GM23338 (cell line): Measurements from ENCODE around the gene OSBPL5. TPM values are rescaled to one million over a fixed set of nuclear protein-coding genes. Genes with fewer than 3 reads are reported as not detected.

Source experiments
- ATAC-seq: fragments of 200-7000 bp; cut with Tn5 transposase; 3 replicates; pipeline ENCODE4 v1.9.1; 2020
- DNase-seq: peaks from one replicate; pipeline ENCODE4 v3.0.0-alpha.2; 2015; ENCODE audit warnings: low spot score
- H2AFZ ChIP-seq: fragments of 200-600 bp; sonication (generic); 2 replicates; pipeline ENCODE4 v1.8.0; 2016; ENCODE audit warnings: antibody characterized with exemption, mild to moderate bottlenecking, moderate library complexity
- H3F3A ChIP-seq: fragments of 200-600 bp; sonication (generic); replicated peaks from 2 replicates; pipeline ENCODE4 v1.8.0; 2017; ENCODE audit warnings: antibody characterized with exemption, mixed run types, low read depth
- H3K27ac ChIP-seq: fragments of 200-600 bp; sonication (generic); 2 replicates; pipeline ENCODE4 v1.6.1; 2016; ENCODE audit warnings: low read depth
- H3K27me3 ChIP-seq: fragments of 200-600 bp; sonication (generic); 2 replicates; pipeline ENCODE4 v1.8.0; 2016; ENCODE audit warnings: mild to moderate bottlenecking, mixed run types, moderate library complexity; ENCODE audit not compliant: insufficient read depth
- H3K36me3 ChIP-seq: fragments of 200-600 bp; sonication (generic); 2 replicates; pipeline ENCODE4 v1.8.0; 2016; ENCODE audit warnings: mild to moderate bottlenecking; ENCODE audit not compliant: insufficient read depth
- H3K4me1 ChIP-seq: fragments of 200-600 bp; sonication (generic); 2 replicates; pipeline ENCODE4 v1.8.0; 2016; ENCODE audit warnings: mild to moderate bottlenecking, moderate library complexity; ENCODE audit not compliant: insufficient read depth
- H3K4me2 ChIP-seq: fragments of 200-600 bp; sonication (generic); 2 replicates; pipeline ENCODE4 v1.7.1; 2017; ENCODE audit warnings: mixed run types
- H3K4me3 ChIP-seq: fragments of 200-600 bp; sonication (generic); 2 replicates; pipeline ENCODE4 v1.6.1; 2016; ENCODE audit warnings: mixed run types
- H3K79me2 ChIP-seq: fragments of 200-600 bp; sonication (generic); replicated peaks from 2 replicates; pipeline ENCODE4 v1.8.0; 2017; ENCODE audit warnings: mild to moderate bottlenecking; ENCODE audit not compliant: insufficient read depth
- H3K9me2 ChIP-seq: fragments of 200-600 bp; sonication (generic); 2 replicates; pipeline ENCODE4 v1.8.0; 2017; ENCODE audit not compliant: insufficient read depth
- H4K20me1 ChIP-seq: fragments of 200-600 bp; sonication (generic); replicated peaks from 2 replicates; pipeline ENCODE4 v1.8.0; 2017; ENCODE audit warnings: mild to moderate bottlenecking; ENCODE audit not compliant: insufficient read depth
- H3K27ac Mint-ChIP-seq: 2 replicates; pipeline ENCODE4 v1.8.0; 2020; ENCODE audit warnings: inconsistent platforms, mild to moderate bottlenecking, moderate library complexity, mixed read lengths
- H3K27me3 Mint-ChIP-seq: 3 replicates; pipeline ENCODE4 v1.8.0; 2022; ENCODE audit warnings: low read depth, mild to moderate bottlenecking, moderate library complexity, mixed read lengths, inconsistent platforms; ENCODE audit not compliant: insufficient read depth, poor library complexity
- H3K36me3 Mint-ChIP-seq: 3 replicates; pipeline ENCODE4 v1.8.0; 2021; ENCODE audit warnings: low read depth, mild to moderate bottlenecking, inconsistent platforms, moderate library complexity, mixed read lengths
- H3K4me1 Mint-ChIP-seq: 3 replicates; pipeline ENCODE4 v1.8.0; 2020; ENCODE audit warnings: mild to moderate bottlenecking, inconsistent platforms, mixed read lengths
- H3K4me3 Mint-ChIP-seq: 3 replicates; pipeline ENCODE4 v1.8.0; 2021; ENCODE audit warnings: moderate library complexity, mild to moderate bottlenecking, inconsistent platforms, mixed read lengths
- H3K9me3 Mint-ChIP-seq: 3 replicates; pipeline ENCODE4 v1.8.0; 2020; ENCODE audit warnings: moderate library complexity, mild to moderate bottlenecking, inconsistent platforms, mixed read lengths
- EZH2phosphoT487 ChIP-seq: fragments of 200-600 bp; sonication (generic); IDR thresholded peaks from one replicate; pipeline ENCODE4 v1.8.1; 2018; ENCODE audit warnings: antibody characterized with exemption; ENCODE audit not compliant: unreplicated experiment
- POLR2AphosphoS5 ChIP-seq: IDR thresholded peaks from 2 replicates; pipeline ENCODE4 v1.6.1; 2016; ENCODE audit warnings: antibody characterized with exemption, low read depth
- STAT1 ChIP-seq: IDR thresholded peaks from one replicate; pipeline ENCODE4 v1.6.1; 2016; ENCODE audit warnings: antibody characterized with exemption; ENCODE audit not compliant: unreplicated experiment
- ZNF114 ChIP-seq: fragments of 250-450 bp; sonication (Bioruptor Pico); IDR thresholded peaks from 2 replicates; pipeline ENCODE4 v1.5.0; 2020; ENCODE audit warnings: mild to moderate bottlenecking, moderate library complexity
- ZNF331 ChIP-seq: fragments of 250-450 bp; sonication (Bioruptor Pico); IDR thresholded peaks from 2 replicates; pipeline ENCODE4 v1.5.0; 2020; ENCODE audit warnings: low read depth, mild to moderate bottlenecking, moderate library complexity
- polyA plus RNA-seq: library from polyadenylated mRNA; unstranded; fragments of >200 nt; fragmentation: Nextera tagmentation; extraction: Ambion mirVana; gene quantifications from 2 replicates; pipeline ENCODE4 v1.2.1, GENCODE V29; 2016
- total RNA-seq: library from RNA; depleted of rRNA; stranded (reverse); fragments of >200 nt; shearing (Covaris generic); gene quantifications from 2 replicates; pipeline ENCODE4 v1.2.3, GENCODE V29; 2014
- TF ChIP-seq, protein P1 (sequence below), 2 experiments: fragments of 200-600 bp in 1 of 2; sonication (generic) in 1 of 2; conservative IDR thresholded peaks; 2 replicates each; pipeline versions ENCODE4 v1.5.1 to v1.6.1; 2016 to 2017; ENCODE audit warnings: antibody characterized with exemption in 2 of 2, low read depth in 2 of 2, mild to moderate bottlenecking in 2 of 2, moderate library complexity in 1 of 2
- TF ChIP-seq, protein P2 (sequence below): fragments of 250-450 bp; sonication (Bioruptor Pico); IDR thresholded peaks from 2 replicates; pipeline ENCODE4 v1.5.0; 2020; ENCODE audit warnings: mild to moderate bottlenecking, moderate library complexity
- TF ChIP-seq, protein P3 (sequence below): IDR thresholded peaks from one replicate; pipeline ENCODE4 v1.6.1; 2018; ENCODE audit warnings: antibody characterized with exemption; ENCODE audit not compliant: unreplicated experiment
- TF ChIP-seq, protein P4 (sequence below): IDR thresholded peaks from 2 replicates; pipeline ENCODE4 v1.6.1; 2016; ENCODE audit warnings: antibody characterized with exemption

The OSBPL5 gene
- total and polyA plus RNA-seq, 2 experiments from 2014 or later: 2.7 to 12.0 TPM

DNA sequence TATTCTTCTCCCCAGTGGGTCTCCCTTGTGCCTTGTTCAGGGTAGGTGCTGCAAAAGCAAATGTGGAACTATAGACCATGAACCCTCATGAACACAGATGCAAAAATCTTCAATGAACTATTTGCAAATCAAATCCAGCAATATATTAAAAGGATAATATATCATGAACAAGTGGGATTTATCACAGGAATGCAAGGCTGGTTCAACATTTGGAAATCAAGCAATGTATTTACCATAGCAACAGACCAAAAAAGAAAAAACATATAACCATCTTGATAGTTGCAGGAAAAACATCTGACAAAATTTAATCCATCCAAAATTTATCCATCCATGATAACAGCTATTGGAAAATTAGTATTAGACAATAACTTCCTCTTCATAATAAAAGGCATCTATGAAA, 11.4 kb upstream of the OSBPL5 start:
- ATAC-seq (no peak), DNase-seq (no peak)
- Histone ChIP-seq H2AFZ (no peak overlapping the region), H3K36me3 (no peaks in the 10 kb centered on the region), H4K20me1 (no peaks in the 10 kb centered on the region), H3K79me2 (no peaks in the 10 kb centered on the region), H3K27ac (no peak overlapping the region), H3K9me2 (peaks cover 17% of the 10 kb centered on the region; the same call in 1 of the 2 replicates), H3K4me2 (no peak overlapping the region), H3K27me3 (no peaks in the 10 kb centered on the region), H3K4me1 (no peaks in the 10 kb centered on the region), H3F3A (no peaks in the 10 kb centered on the region), H3K4me3 (no peak overlapping the region)
- Mint-ChIP-seq H3K4me1 (no peaks in the 10 kb centered on the region), H3K27me3 (peaks cover 11% of the 10 kb centered on the region), H3K36me3 (no peaks in the 10 kb centered on the region), H3K27ac (no peak overlapping the region), H3K4me3 (no peak overlapping the region), H3K9me3 (peaks cover 14% of the 10 kb centered on the region)
- TF ChIP-seq, protein P1, sequence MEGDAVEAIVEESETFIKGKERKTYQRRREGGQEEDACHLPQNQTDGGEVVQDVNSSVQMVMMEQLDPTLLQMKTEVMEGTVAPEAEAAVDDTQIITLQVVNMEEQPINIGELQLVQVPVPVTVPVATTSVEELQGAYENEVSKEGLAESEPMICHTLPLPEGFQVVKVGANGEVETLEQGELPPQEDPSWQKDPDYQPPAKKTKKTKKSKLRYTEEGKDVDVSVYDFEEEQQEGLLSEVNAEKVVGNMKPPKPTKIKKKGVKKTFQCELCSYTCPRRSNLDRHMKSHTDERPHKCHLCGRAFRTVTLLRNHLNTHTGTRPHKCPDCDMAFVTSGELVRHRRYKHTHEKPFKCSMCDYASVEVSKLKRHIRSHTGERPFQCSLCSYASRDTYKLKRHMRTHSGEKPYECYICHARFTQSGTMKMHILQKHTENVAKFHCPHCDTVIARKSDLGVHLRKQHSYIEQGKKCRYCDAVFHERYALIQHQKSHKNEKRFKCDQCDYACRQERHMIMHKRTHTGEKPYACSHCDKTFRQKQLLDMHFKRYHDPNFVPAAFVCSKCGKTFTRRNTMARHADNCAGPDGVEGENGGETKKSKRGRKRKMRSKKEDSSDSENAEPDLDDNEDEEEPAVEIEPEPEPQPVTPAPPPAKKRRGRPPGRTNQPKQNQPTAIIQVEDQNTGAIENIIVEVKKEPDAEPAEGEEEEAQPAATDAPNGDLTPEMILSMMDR (conservative IDR thresholded peaks at IDR 0.05; ENCODE audit: low read depth in 2 of 2): no peak
- TF ChIP-seq POLR2AphosphoS5 (no peak), ZNF114 (no peak), ZNF331 (CRISPR knock-in tag) (no peak), EZH2phosphoT487 (no peak), STAT1 (no peak)
- TF ChIP-seq, protein P2, sequence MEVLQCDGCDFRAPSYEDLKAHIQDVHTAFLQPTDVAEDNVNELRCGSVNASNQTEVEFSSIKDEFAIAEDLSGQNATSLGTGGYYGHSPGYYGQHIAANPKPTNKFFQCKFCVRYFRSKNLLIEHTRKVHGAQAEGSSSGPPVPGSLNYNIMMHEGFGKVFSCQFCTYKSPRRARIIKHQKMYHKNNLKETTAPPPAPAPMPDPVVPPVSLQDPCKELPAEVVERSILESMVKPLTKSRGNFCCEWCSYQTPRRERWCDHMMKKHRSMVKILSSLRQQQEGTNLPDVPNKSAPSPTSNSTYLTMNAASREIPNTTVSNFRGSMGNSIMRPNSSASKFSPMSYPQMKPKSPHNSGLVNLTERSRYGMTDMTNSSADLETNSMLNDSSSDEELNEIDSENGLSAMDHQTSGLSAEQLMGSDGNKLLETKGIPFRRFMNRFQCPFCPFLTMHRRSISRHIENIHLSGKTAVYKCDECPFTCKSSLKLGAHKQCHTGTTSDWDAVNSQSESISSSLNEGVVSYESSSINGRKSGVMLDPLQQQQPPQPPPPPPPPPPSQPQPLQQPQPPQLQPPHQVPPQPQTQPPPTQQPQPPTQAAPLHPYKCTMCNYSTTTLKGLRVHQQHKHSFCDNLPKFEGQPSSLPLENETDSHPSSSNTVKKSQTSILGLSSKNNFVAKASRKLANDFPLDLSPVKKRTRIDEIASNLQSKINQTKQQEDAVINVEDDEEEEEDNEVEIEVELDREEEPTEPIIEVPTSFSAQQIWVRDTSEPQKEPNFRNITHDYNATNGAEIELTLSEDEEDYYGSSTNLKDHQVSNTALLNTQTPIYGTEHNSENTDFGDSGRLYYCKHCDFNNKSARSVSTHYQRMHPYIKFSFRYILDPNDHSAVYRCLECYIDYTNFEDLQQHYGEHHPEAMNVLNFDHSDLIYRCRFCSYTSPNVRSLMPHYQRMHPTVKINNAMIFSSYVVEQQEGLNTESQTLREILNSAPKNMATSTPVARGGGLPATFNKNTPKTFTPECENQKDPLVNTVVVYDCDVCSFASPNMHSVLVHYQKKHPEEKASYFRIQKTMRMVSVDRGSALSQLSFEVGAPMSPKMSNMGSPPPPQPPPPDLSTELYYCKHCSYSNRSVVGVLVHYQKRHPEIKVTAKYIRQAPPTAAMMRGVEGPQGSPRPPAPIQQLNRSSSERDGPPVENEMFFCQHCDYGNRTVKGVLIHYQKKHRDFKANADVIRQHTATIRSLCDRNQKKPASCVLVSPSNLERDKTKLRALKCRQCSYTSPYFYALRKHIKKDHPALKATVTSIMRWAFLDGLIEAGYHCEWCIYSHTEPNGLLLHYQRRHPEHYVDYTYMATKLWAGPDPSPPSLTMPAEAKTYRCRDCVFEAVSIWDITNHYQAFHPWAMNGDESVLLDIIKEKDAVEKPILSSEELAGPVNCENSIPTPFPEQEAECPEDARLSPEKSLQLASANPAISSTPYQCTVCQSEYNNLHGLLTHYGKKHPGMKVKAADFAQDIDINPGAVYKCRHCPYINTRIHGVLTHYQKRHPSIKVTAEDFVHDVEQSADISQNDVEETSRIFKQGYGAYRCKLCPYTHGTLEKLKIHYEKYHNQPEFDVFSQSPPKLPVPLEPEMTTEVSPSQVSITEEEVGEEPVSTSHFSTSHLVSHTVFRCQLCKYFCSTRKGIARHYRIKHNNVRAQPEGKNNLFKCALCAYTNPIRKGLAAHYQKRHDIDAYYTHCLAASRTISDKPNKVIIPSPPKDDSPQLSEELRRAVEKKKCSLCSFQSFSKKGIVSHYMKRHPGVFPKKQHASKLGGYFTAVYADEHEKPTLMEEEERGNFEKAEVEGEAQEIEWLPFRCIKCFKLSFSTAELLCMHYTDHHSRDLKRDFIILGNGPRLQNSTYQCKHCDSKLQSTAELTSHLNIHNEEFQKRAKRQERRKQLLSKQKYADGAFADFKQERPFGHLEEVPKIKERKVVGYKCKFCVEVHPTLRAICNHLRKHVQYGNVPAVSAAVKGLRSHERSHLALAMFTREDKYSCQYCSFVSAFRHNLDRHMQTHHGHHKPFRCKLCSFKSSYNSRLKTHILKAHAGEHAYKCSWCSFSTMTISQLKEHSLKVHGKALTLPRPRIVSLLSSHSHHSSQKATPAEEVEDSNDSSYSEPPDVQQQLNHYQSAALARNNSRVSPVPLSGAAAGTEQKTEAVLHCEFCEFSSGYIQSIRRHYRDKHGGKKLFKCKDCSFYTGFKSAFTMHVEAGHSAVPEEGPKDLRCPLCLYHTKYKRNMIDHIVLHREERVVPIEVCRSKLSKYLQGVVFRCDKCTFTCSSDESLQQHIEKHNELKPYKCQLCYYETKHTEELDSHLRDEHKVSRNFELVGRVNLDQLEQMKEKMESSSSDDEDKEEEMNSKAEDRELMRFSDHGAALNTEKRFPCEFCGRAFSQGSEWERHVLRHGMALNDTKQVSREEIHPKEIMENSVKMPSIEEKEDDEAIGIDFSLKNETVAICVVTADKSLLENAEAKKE (CRISPR knock-in tag): no peak
- TF ChIP-seq, protein P3, sequence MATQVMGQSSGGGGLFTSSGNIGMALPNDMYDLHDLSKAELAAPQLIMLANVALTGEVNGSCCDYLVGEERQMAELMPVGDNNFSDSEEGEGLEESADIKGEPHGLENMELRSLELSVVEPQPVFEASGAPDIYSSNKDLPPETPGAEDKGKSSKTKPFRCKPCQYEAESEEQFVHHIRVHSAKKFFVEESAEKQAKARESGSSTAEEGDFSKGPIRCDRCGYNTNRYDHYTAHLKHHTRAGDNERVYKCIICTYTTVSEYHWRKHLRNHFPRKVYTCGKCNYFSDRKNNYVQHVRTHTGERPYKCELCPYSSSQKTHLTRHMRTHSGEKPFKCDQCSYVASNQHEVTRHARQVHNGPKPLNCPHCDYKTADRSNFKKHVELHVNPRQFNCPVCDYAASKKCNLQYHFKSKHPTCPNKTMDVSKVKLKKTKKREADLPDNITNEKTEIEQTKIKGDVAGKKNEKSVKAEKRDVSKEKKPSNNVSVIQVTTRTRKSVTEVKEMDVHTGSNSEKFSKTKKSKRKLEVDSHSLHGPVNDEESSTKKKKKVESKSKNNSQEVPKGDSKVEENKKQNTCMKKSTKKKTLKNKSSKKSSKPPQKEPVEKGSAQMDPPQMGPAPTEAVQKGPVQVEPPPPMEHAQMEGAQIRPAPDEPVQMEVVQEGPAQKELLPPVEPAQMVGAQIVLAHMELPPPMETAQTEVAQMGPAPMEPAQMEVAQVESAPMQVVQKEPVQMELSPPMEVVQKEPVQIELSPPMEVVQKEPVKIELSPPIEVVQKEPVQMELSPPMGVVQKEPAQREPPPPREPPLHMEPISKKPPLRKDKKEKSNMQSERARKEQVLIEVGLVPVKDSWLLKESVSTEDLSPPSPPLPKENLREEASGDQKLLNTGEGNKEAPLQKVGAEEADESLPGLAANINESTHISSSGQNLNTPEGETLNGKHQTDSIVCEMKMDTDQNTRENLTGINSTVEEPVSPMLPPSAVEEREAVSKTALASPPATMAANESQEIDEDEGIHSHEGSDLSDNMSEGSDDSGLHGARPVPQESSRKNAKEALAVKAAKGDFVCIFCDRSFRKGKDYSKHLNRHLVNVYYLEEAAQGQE: no peak
- TF ChIP-seq, protein P4, sequence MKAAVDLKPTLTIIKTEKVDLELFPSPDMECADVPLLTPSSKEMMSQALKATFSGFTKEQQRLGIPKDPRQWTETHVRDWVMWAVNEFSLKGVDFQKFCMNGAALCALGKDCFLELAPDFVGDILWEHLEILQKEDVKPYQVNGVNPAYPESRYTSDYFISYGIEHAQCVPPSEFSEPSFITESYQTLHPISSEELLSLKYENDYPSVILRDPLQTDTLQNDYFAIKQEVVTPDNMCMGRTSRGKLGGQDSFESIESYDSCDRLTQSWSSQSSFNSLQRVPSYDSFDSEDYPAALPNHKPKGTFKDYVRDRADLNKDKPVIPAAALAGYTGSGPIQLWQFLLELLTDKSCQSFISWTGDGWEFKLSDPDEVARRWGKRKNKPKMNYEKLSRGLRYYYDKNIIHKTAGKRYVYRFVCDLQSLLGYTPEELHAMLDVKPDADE: no peak
